ENCODE data around the gene UBE2E2.

GRCh38 chr3:23587513-23587912 lies 384.4 kb downstream of the UBE2E2 start:
- TF ChIP-seq, protein P1, sequence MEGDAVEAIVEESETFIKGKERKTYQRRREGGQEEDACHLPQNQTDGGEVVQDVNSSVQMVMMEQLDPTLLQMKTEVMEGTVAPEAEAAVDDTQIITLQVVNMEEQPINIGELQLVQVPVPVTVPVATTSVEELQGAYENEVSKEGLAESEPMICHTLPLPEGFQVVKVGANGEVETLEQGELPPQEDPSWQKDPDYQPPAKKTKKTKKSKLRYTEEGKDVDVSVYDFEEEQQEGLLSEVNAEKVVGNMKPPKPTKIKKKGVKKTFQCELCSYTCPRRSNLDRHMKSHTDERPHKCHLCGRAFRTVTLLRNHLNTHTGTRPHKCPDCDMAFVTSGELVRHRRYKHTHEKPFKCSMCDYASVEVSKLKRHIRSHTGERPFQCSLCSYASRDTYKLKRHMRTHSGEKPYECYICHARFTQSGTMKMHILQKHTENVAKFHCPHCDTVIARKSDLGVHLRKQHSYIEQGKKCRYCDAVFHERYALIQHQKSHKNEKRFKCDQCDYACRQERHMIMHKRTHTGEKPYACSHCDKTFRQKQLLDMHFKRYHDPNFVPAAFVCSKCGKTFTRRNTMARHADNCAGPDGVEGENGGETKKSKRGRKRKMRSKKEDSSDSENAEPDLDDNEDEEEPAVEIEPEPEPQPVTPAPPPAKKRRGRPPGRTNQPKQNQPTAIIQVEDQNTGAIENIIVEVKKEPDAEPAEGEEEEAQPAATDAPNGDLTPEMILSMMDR (IDR thresholded peaks at IDR 0.05 in 4 of 5, conservative IDR thresholded peaks at IDR 0.05 in 1 of 5) = no peak
- TF ChIP-seq POLR2A (IDR thresholded peaks at IDR 0.05) = no peak

Data from gastrocnemius medialis (tissue), 4 donors.